CD8-positive, alpha-beta memory T cell (primary cell): ENCODE data around the gene CLASRP. TPM values are rescaled to one million over a fixed set of nuclear protein-coding genes. Genes with fewer than 3 reads are reported as not detected.

Experiments used
- CTCF ChIA-PET: fragments of 350-600 bp; sonication (Branson Sonifier 250); formaldehyde crosslinking; loops from one replicate; lab custom pipeline; 2021; ENCODE audit warnings: antibody characterized with exemption; lab: Charles Lee
- POLR2A ChIA-PET: fragments of 350-600 bp; sonication (Branson Sonifier 250); formaldehyde crosslinking; loops from one replicate; lab custom pipeline; 2021; ENCODE audit warnings: antibody characterized with exemption; lab: Charles Lee
- DNase-seq, 5 donors: peaks; one replicate each; pipeline versions ENCODE4 v3.0.0 to v3.0.0-alpha.2; 2020 to 2022; ENCODE audit warnings: mixed read lengths in 1 of 5
- H3K27ac ChIP-seq: one replicate; pipeline ENCODE4 v1.7.0; 2013; ENCODE audit warnings: low read depth, mild to moderate bottlenecking, low read length, moderate library complexity
- H3K27me3 ChIP-seq: 2 replicates; pipeline ENCODE4 v1.7.0; 2013; ENCODE audit warnings: low read length, mild to moderate bottlenecking; ENCODE audit not compliant: insufficient read depth, poor library complexity, severe bottlenecking
- H3K36me3 ChIP-seq: 2 replicates; pipeline ENCODE4 v1.7.0; 2013; ENCODE audit warnings: mild to moderate bottlenecking, low read length, moderate library complexity; ENCODE audit not compliant: insufficient read depth
- H3K4me1 ChIP-seq: 2 replicates; pipeline ENCODE4 v1.7.0; 2013; ENCODE audit warnings: mild to moderate bottlenecking, low read length, moderate library complexity; ENCODE audit not compliant: insufficient read depth
- H3K4me3 ChIP-seq: 2 replicates; pipeline ENCODE4 v1.7.0; 2013; ENCODE audit warnings: mild to moderate bottlenecking, low read length
- H3K9me3 ChIP-seq: 2 replicates; pipeline ENCODE4 v1.7.0; 2013; ENCODE audit warnings: mild to moderate bottlenecking, low read length
- H3K27ac Mint-ChIP-seq, 8 donors: one replicate each; pipeline ENCODE4 v1.8.0; 2020 to 2021; ENCODE audit warnings: mixed read lengths in 8 of 8, mild to moderate bottlenecking in 6 of 8, inconsistent platforms in 3 of 8, moderate library complexity in 3 of 8
- H3K27me3 Mint-ChIP-seq, 2 donors: one replicate each; pipeline ENCODE4 v1.8.0; 2020 to 2021; ENCODE audit warnings: mixed read lengths in 2 of 2, mild to moderate bottlenecking in 1 of 2, moderate library complexity in 1 of 2
- H3K36me3 Mint-ChIP-seq, 3 donors: one replicate each; pipeline ENCODE4 v1.8.0; 2020 to 2021; ENCODE audit warnings: mixed read lengths in 3 of 3, inconsistent platforms in 1 of 3, mild to moderate bottlenecking in 1 of 3
- H3K4me1 Mint-ChIP-seq, 3 donors: one replicate each; pipeline ENCODE4 v1.8.0; 2020 to 2021; ENCODE audit warnings: mixed read lengths in 3 of 3, inconsistent platforms in 1 of 3, mild to moderate bottlenecking in 1 of 3
- H3K4me3 Mint-ChIP-seq, 7 donors: one replicate each; pipeline ENCODE4 v1.8.0; 2020 to 2021; ENCODE audit warnings: mixed read lengths in 7 of 7, mild to moderate bottlenecking in 6 of 7, moderate library complexity in 4 of 7, inconsistent platforms in 2 of 7
- H3K9me3 Mint-ChIP-seq, 5 donors: one replicate each; pipeline ENCODE4 v1.8.0; 2020 to 2022; ENCODE audit warnings: mixed read lengths in 5 of 5, mild to moderate bottlenecking in 3 of 5, moderate library complexity in 2 of 5, inconsistent platforms in 1 of 5
- polyA plus RNA-seq: library from polyadenylated mRNA; unstranded; fragments of 300-500 nt; fragmentation: Illumina TruSeq; gene quantifications from one replicate; pipeline ENCODE4 v1.2.3, GENCODE V29; 2021
- total RNA-seq, 2 experiments: library from RNA; stranded (reverse); gene quantifications; one replicate each; pipeline ENCODE4 v1.2.3, GENCODE V29; 2021

CLASRP gene
- total and polyA plus RNA-seq, 3 experiments from 2014 or later = 7.9 to 84.1 (median 75.5) TPM

DNA sequence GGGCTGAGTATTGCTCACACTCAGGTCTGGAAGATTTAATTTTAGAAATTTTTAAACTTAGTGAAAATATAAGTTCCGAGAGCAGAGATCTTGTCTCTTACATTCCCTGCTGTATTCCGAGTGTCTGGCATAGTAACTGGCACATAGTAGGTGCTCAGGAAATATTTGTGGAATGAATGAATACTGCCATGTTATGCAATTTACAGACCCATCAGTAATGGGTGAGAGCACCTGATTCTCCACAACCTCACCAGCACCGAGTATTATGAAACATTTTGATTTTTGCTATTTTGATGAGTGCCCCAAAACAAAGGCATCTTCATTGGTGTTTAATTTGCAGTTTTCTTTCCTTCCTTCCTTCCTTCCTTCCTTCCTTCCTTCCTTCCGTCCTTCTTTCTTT lies 15.8 kb upstream of the CLASRP start:
- Mint-ChIP-seq H3K27me3 (no peaks in the 10 kb centered on the region), H3K4me3 (no peak overlapping the region), H3K27ac (peak overlapping the region in 1 of 8 donors; percentile 82), H3K36me3 (peaks cover 0 to 49% (median 8%) of the 10 kb centered on the region in 3 donors), H3K9me3 (no peaks in the 10 kb centered on the region), H3K4me1 (peaks cover 0 to 7% (median 0%) of the 10 kb centered on the region in 3 donors)
- DNase-seq = no peak
- POLR2A ChIA-PET = no interaction called here
- Histone ChIP-seq H3K9me3 (no peaks in the 10 kb centered on the region), H3K4me3 (no peak overlapping the region), H3K36me3 (peaks cover 4% of the 10 kb centered on the region), H3K4me1 (no peaks in the 10 kb centered on the region), H3K27me3 (no peaks in the 10 kb centered on the region), H3K27ac (no peak overlapping the region)
- CTCF ChIA-PET = no interaction called here

DNA sequence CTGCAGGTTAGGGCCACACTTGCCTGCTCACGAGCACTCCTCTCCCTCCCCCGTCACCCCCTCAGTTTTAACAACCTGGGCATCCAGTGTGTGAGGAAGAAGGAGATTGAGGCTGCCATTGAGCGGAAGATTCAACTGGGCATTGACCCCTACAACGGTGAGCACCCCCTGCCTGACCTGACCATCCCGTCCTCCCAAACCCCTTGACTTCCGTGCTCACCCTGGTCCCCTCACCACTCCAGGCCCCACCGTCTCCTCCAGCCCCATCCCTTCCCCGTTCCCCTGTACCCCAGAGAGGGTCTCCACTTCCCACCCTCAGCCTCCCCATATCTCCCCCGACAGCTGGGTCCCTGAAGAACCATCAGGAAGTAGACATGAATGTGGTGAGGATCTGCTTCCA lies 13.6 kb upstream of the CLASRP start:
- ChIA-PET POLR2A (no interaction called here), CTCF (no interaction called here)
- H3K4me3 ChIP-seq = no peak overlapping the region
- peaks cover 14% of the 10 kb centered on the region for H3K36me3 ChIP-seq
- H3K27ac ChIP-seq = no peak overlapping the region
- no peaks in the 10 kb centered on the region for H3K4me1 ChIP-seq
- no peak overlapping the region for H3K4me3 Mint-ChIP-seq
- H3K27ac Mint-ChIP-seq = no peak overlapping the region
- DNase-seq = no peak
- no peaks in the 10 kb centered on the region for H3K9me3 Mint-ChIP-seq
- H3K27me3 Mint-ChIP-seq = no peaks in the 10 kb centered on the region
- H3K9me3 ChIP-seq = no peaks in the 10 kb centered on the region
- peaks cover 0 to 53% (median 7%) of the 10 kb centered on the region in 3 donors for H3K36me3 Mint-ChIP-seq
- H3K27me3 ChIP-seq = no peaks in the 10 kb centered on the region
- no peaks in the 10 kb centered on the region for H3K4me1 Mint-ChIP-seq

GRCh38 chr19:45027371-45027770 lies 11.5 kb upstream of the CLASRP start:
- Mint-ChIP-seq H3K36me3 (peaks cover 0 to 58% (median 10%) of the 10 kb centered on the region in 3 donors), H3K27ac (peak overlapping the region in 2 of 8 donors; percentile 14 to 48), H3K4me3 (no peak overlapping the region), H3K4me1 (no peaks in the 10 kb centered on the region), H3K27me3 (no peaks in the 10 kb centered on the region), H3K9me3 (no peaks in the 10 kb centered on the region)
- H3K9me3 ChIP-seq = no peaks in the 10 kb centered on the region
- H3K27ac ChIP-seq = no peak overlapping the region
- no peaks in the 10 kb centered on the region for H3K27me3 ChIP-seq
- no peak overlapping the region for H3K4me3 ChIP-seq
- peaks cover 19% of the 10 kb centered on the region for H3K36me3 ChIP-seq
- ChIA-PET CTCF (interaction anchor here (1.1 kb wide), 1 partner anchor 34 kb away, joined by 3 read pairs; no protein-coding TSS in a partner anchor), POLR2A (no interaction called here)
- no peak for DNase-seq
- H3K4me1 ChIP-seq = no peaks in the 10 kb centered on the region

DNA sequence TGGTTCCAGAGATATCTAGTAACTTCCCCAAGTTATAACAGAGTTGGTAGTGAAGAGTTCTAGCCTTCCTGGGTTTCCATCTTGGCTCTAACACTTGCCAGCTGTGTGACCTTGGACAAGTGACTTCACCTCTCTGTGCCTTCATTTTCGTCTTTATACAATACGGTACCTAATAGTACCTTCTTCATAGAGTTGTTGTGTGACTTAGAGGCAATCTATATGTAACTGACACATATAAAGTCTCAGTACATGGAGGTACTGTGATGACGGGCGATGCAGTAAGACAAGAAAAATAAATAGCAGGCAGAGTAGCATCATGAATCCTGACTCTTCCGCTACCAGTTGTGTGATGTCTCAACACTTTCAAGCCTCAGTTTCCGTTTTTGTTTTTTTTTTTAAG lies 8.0 kb upstream of the CLASRP start:
- Histone ChIP-seq H3K4me3 (no peak overlapping the region), H3K27me3 (no peaks in the 10 kb centered on the region), H3K9me3 (no peaks in the 10 kb centered on the region), H3K27ac (no peak overlapping the region), H3K36me3 (peaks cover 19% of the 10 kb centered on the region), H3K4me1 (no peaks in the 10 kb centered on the region)
- Mint-ChIP-seq H3K27me3 (no peaks in the 10 kb centered on the region), H3K36me3 (peaks cover 0 to 71% (median 16%) of the 10 kb centered on the region in 3 donors), H3K9me3 (no peaks in the 10 kb centered on the region), H3K4me1 (no peaks in the 10 kb centered on the region), H3K27ac (peak overlapping the region in 1 of 8 donors; percentile 54), H3K4me3 (peak overlapping the region in 1 of 7 donors; percentile 30)
- POLR2A ChIA-PET = no interaction called here
- DNase-seq = no peak
- CTCF ChIA-PET = interaction anchor here (0.7 kb wide), 1 partner anchor 55 kb away, joined by 3 read pairs; no protein-coding TSS in a partner anchor

DNA sequence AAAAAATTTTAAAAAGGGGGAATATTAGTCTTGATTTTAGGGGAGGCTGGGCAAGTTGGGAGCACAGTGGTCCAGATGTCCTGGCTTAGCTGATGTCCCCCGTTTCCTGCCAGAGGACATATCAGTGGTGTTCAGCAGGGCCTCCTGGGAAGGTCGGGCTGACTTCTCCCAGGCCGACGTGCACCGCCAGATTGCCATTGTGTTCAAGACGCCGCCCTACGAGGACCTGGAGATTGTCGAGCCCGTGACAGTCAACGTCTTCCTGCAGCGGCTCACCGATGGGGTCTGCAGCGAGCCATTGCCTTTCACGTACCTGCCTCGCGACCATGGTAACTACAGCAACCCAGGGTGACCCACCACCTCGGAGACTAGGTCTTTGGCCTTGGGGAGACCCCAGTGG lies 6.4 kb upstream of the CLASRP start:
- ChIA-PET POLR2A (no interaction called here), CTCF (no interaction called here)
- H3K27me3 ChIP-seq = no peaks in the 10 kb centered on the region
- H3K9me3 ChIP-seq = no peaks in the 10 kb centered on the region
- H3K4me3 Mint-ChIP-seq = no peak overlapping the region
- no peaks in the 10 kb centered on the region for H3K4me1 Mint-ChIP-seq
- H3K36me3 ChIP-seq = peaks cover 17% of the 10 kb centered on the region
- peaks cover 0 to 70% (median 13%) of the 10 kb centered on the region in 3 donors for H3K36me3 Mint-ChIP-seq
- H3K4me1 ChIP-seq = no peaks in the 10 kb centered on the region
- no peak for DNase-seq
- no peak overlapping the region for H3K27ac ChIP-seq
- peak overlapping the region in 2 of 8 donors; percentile 15 to 53 for H3K27ac Mint-ChIP-seq
- H3K9me3 Mint-ChIP-seq = no peaks in the 10 kb centered on the region
- no peak overlapping the region for H3K4me3 ChIP-seq
- H3K27me3 Mint-ChIP-seq = no peaks in the 10 kb centered on the region

DNA sequence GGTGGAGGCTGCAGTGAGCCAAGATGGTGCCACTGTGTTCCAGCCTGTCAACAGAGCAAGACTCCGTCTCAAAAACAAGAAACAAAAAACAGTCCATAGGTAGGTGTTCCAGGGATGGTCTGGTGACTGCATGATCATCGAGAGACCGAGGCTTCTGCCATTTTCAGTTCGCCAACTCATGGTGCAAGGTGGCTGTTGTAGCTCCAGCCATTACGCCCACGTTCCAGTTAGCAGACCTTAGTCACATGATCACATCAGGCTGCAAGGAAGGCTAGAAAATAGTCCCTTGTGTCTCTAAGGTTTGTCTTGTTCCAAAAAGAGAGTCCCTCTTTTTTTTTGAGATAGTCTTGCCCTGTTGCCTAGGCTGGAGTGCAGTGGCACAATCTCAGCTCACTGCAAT lies 3.1 kb upstream of the CLASRP start:
- Mint-ChIP-seq H3K27ac (no peak overlapping the region), H3K27me3 (peaks cover 0 to 2% of the 10 kb centered on the region in 2 donors), H3K4me1 (peaks cover 18 to 24% (median 20%) of the 10 kb centered on the region in 3 donors), H3K4me3 (peak overlapping the region in 1 of 7 donors; percentile 48), H3K9me3 (no peaks in the 10 kb centered on the region), H3K36me3 (peaks cover 0 to 63% (median 12%) of the 10 kb centered on the region in 3 donors)
- POLR2A ChIA-PET = no interaction called here
- Histone ChIP-seq H3K4me3 (no peak overlapping the region), H3K27me3 (no peaks in the 10 kb centered on the region), H3K9me3 (no peaks in the 10 kb centered on the region), H3K36me3 (peaks cover 10% of the 10 kb centered on the region), H3K27ac (no peak overlapping the region), H3K4me1 (peaks cover 14% of the 10 kb centered on the region)
- CTCF ChIA-PET = interaction anchor here (1.0 to 2.3 kb wide), 2 partner anchors 24 to 47 kb away, joined by 3 to 7 read pairs; no protein-coding TSS in a partner anchor
- no peak for DNase-seq

- ChIA-PET CTCF (interaction anchor here (1.5 to 2.3 kb wide), 2 partner anchors 20 to 22 kb away, joined by 4 to 13 read pairs; no protein-coding TSS in a partner anchor), POLR2A (interaction anchor here (2.1 kb wide), 2 partner anchors 54 to 141 kb away, joined by 5 read pairs; partner anchors contain the start of gene BLOC1S3)
- H3K27me3 ChIP-seq = no peaks in the 10 kb centered on the region
- Mint-ChIP-seq H3K4me1 (peaks cover 29 to 38% (median 32%) of the 10 kb centered on the region in 3 donors), H3K36me3 (peaks cover 0 to 66% (median 17%) of the 10 kb centered on the region in 3 donors), H3K27ac (peak overlapping the region in 5 of 8 donors; percentile 42 to 82 (median 60)), H3K9me3 (no peaks in the 10 kb centered on the region), H3K4me3 (peak overlapping the region; percentile 62 to 100 (median 89)), H3K27me3 (peaks cover 0 to 2% of the 10 kb centered on the region in 2 donors)
- no peak for DNase-seq
- peaks cover 24% of the 10 kb centered on the region for H3K4me1 ChIP-seq
- no peak overlapping the region for H3K4me3 ChIP-seq
- H3K36me3 ChIP-seq = peaks cover 19% of the 10 kb centered on the region
- H3K27ac ChIP-seq = no peak overlapping the region
- H3K9me3 ChIP-seq = no peaks in the 10 kb centered on the region
These were observed 1.3 kb upstream of the CLASRP start for GRCh38 chr19:45037393-45038169.
